Globus pallidus (tissue), 1 donor: ENCODE data around the gene CD9.
A peak's percentile ranks its signal among the peaks of the same experiment; 100 is the strongest.
"Not testable (repeated sequence)": the region's sequence is repeated elsewhere in the genome, so short reads cannot be mapped to it uniquely, and the experiment has no call there.

Experiments
- DNase-seq: peaks from one replicate; pipeline ENCODE4 v3.0.0-alpha.2; 2015; ENCODE audit warnings: low spot score

Gene CD9

GRCh38 chr12:6180268-6181051 lies 19.7 kb upstream of the CD9 start:
- no peak for DNase-seq

GRCh38 chr12:6181166-6181565 lies 19.0 kb upstream of the CD9 start:
- no peak for DNase-seq

GRCh38 chr12:6181583-6182278 lies 18.5 kb upstream of the CD9 start:
- DNase-seq, result no peak

- DNase-seq, result no peak
Observed at GRCh38 chr12:6182279-6182898, 17.8 kb upstream of the CD9 start.

- DNase-seq, result no peak
Observed at GRCh38 chr12:6183689-6184428, 16.3 kb upstream of the CD9 start.

- DNase-seq, result no peak
Observed at GRCh38 chr12:6185961-6186827, 14.0 kb upstream of the CD9 start.

- DNase-seq, result no peak
Observed at GRCh38 chr12:6187948-6188793, 12.0 kb upstream of the CD9 start.

GRCh38 chr12:6189028-6189427 lies 11.2 kb upstream of the CD9 start:
- DNase-seq, result no peak

GRCh38 chr12:6189952-6190598 lies 10.1 kb upstream of the CD9 start:
- not testable (repeated sequence) for DNase-seq

GRCh38 chr12:6190767-6191530 lies 9.3 kb upstream of the CD9 start:
- DNase-seq, result not testable (repeated sequence)

GRCh38 chr12:6192604-6193380 lies 7.4 kb upstream of the CD9 start:
- no peak for DNase-seq

- no peak for DNase-seq
Observed at GRCh38 chr12:6193853-6194815, 6.1 kb upstream of the CD9 start.

- peak; percentile 83 for DNase-seq
Observed at GRCh38 chr12:6195665-6196535, 4.3 kb upstream of the CD9 start.

- no peak for DNase-seq
Observed at GRCh38 chr12:6198051-6198450, 2.1 kb upstream of the CD9 start.

- DNase-seq, result no peak
Observed at GRCh38 chr12:6198556-6198955, 1.6 kb upstream of the CD9 start.

GRCh38 chr12:6198985-6199530 lies 1.1 kb upstream of the CD9 start:
- no peak for DNase-seq
